ENCODE measurements around the gene CRB3.
A peak's percentile ranks its signal among the peaks of the same experiment; 100 is the strongest.
"Not testable (repeated sequence)": the region's sequence is repeated elsewhere in the genome, so short reads cannot be mapped to it uniquely, and the experiment has no call there.

The CRB3 gene, protein sequence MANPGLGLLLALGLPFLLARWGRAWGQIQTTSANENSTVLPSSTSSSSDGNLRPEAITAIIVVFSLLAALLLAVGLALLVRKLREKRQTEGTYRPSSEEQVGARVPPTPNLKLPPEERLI

DNA sequence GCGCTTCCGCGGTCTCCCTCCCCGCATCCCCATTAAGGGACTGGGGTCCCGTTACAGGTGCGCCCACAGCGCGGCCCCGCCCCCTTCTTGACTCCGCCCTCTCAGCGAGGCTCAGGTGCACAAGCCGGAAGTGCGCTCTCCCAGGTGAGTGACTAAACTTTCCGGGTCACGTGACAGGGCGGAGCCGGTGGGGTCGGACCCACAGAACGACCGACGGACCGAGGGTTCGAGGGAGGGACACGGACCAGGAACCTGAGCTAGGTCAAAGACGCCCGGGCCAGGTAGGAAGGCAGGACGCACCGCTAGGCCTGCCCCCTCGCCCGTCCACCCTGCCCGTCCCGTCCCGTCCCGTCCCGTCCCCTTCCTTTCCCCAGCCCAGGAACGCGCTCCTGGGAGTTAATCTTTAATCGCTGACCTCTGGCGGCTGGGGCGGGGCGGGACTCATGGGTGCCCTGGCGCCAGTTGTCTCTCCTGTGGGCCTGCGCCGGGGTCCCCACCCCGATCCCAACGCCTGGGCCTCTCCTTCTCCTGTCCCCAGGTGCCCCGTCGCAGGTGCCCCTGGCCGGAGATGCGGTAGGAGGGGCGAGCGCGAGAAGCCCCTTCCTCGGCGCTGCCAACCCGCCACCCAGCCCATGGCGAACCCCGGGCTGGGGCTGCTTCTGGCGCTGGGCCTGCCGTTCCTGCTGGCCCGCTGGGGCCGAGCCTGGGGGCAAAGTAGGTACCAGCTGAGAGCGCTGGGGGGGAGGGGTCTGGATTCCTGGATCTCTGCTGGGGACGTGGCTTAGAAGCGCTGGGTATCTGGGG is at the start of gene CRB3:
Gene CRB3, plus strand, starts transcription at position 202 of the 804 bp plus-strand sequence. Its CDS starts 431 bp downstream, at position 633.
- peak in 1 of 2 donors; percentile 15 for DNase-seq (ENCODE audit: low read depth in 1 of 2, low spot score in 1 of 2)

DNA sequence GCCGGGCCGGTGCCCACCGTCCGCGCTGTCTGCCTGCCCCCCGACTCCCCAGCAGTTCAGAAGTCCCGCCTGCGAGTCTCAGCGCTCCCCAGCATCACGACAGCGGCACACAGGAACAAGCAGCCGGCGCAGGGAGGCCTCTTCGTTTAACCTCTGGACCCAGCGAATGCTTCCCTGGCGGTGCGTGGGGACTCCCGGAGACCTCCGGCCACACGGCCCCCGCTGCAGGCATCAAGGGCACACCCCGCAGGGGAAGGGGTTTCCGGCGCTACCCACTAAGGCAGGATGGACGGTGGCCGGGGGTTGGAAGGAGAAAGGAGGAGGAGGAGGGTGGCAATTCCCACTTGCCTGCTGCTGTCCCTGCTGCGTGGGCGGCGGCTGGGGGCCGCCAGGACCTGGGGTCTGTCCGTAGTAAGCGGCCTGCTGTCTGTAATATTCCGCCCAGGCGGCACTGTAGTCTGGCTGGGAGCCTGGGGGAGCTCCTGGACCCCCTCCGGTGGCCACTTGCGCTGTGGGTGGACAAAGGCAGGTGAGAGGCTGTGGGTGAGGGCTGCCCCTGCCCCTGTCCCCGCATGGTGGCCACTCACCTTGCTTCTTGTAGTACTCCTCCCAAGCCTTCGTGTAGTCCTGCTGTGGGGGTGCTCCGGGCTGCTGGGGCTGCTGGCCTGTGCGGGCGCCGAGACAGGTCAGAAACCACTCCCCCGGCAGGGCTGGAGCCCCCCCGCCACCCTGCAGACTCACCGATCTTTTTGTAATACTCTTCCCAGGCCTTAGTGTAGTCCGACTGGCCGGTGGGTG is 49.1 kb upstream of the CRB3 start:
- DNase-seq (ENCODE audit: low read depth in 1 of 2, low spot score in 1 of 2): no peak

DNA sequence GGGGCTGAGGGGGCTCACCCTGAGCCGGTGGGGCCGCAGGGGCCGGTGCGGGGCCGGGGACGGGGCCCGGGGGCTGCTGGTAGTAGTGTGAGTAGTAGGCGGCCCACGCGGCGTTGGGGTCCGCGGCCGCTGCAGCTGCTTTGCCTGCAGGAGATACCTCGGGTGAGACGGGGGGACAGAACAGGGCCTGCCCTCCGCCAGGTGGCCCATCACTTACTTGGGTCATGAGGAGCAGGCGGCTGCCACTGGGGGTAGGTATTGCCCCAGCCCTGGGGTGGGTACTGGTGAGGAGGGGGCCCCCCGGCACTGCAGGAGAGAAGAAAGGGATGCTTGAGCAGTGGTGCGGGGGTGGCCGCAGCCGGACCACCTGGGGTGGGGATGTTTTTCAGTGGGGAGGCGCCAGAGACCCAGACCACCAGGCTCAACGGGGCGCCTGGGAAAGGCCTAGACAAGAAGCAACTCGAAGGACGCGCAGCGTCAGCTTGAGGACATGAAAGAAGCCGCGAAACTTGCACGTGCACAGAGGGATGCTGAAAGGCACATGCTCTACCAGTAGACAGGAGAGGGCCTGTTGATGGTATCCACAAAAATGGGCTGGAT is 48.4 kb upstream of the CRB3 start:
- DNase-seq (ENCODE audit: low read depth in 1 of 2, low spot score in 1 of 2): no peak

DNA sequence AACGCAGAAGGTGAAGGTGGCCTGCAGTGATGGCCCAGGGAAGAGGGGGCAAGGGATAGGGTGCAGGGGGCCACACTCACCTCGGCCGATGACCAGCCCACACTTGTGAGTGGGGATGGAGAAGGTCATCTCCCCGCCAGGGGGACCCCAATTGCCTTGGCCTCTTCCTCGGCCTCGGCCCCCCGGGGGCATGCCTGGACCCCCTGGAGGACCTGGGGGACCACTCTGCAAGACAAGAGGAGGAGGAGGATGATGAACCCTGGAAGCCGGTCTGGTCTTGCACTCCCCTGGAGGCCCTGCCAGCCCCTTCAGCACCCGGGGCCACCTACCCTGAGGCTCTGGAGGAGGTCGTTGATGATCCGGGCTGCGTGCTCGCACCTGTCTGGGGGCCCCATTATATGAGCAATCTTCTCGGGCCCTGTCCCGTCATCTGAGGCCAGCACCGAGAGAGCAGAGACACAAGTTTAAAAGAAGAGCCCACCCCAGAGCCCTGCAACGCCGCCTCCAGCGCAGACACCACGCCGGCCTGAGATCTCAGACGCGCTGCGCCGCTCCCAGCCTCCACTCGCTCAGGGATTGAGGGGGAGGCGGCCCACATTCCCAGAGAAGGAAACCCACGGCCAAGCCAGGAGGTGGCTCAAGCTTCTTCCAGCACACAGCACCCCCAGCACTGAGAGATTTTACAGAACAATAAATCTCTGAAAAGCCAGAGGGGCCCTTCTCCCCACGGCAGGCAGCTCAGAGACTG is 47.2 kb upstream of the CRB3 start:
- DNase-seq (ENCODE audit: low read depth in 1 of 2, low spot score in 1 of 2): no peak

DNA sequence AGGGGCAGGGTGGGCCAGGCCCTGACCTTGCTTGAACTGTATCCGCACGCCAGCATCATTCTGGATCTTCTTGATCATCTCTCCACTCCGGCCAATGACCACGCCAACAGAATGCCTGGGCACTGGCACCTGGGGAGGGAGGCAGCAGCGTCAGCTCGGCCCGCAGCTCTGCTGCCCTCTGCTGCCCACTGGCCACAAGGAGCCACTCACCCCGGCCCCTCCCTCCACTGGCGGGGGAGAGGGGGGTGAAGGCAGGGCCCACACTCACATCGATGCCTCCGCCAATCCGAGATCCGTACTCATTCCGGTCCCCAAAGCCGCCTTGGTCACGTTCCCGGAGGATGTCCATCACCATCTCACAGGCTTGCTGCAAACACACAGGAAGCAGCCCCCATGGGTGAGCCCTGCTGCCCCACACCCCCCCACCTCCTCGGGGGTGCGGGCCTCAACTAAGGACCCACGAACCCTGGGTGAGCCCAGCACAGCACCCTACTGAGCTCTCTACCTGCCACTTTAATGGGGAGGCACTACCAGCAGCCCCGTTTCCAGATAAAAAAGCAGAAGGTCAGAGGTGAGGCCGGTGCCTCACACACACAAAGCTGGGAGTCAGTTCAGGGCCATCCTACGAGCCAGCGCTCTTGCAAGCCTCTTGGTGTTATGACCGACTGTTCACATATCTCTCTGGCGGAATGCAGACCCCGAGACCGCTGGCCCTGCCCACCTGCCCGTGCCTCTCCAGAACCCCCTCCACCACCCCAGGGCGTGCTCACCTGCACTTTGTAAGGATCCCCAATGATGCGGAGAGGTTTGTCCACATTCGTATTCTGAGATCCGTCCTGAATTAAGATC is 46.1 kb upstream of the CRB3 start:
- DNase-seq (ENCODE audit: low read depth in 1 of 2, low spot score in 1 of 2): no peak

DNA sequence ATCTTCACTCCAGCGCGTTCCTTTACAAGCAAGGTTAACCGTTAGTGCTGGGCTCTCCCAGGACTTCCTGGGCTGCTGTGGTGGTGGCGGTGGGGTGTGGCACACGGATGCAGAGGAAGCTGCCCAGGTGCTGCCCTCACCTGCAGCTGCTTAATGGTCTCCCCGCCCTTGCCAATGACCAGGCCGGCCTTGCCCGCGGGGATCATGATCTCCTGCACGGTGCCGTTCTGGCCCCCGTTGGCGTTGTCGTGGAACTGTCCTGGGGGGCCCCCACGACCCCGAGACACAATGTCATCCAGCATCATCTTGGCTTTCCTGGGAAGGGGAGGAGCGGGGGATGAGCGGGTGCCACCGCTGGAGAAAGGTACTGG is 45.5 kb upstream of the CRB3 start:
- DNase-seq (ENCODE audit: low read depth in 1 of 2, low spot score in 1 of 2): no peak

DNA sequence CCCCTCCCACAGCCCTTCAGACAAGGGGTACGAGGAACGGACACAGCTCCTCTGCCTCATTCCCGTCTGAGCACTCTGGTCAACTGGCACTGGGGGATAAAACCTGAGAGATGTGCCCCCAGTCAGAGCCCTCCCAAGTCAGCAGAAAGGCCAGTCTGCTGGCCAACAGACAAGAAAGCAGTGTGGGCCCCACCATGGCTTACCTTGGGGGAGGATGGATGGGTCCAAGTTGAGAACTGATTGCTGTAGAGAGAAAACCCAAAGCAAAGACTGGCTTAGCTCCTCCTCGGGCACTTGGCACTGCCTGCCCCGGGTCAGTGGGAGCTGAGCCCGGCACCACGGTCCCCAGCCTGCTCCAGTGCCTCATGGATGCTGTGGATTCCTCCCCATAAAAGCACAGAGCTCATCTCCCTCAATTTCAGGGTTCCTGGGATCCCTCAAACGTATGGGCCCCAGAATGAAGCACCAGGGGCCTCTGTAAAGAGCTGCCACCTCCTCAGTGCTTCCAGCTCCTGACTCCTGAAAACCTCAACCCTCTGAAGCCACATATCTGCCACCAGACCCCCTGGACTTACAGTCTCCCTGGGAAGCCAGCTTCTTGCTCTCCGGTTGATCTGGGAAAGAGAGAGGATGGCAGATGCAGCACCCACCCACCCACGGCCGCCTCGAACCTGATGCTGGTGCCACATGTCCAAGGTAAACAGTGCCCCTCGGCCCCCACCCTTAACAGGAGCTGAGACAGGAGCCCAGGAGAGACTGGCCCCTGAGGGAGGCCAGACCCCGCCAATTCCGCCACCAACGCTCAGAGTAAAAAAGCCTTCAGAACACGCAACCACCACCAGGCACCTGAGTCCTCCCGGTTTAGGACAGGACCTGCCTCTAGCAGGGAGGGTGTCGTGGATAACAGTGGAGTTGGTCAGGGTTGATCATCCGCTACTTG is 42.7 kb upstream of the CRB3 start:
- DNase-seq (ENCODE audit: low read depth in 1 of 2, low spot score in 1 of 2): no peak

DNA sequence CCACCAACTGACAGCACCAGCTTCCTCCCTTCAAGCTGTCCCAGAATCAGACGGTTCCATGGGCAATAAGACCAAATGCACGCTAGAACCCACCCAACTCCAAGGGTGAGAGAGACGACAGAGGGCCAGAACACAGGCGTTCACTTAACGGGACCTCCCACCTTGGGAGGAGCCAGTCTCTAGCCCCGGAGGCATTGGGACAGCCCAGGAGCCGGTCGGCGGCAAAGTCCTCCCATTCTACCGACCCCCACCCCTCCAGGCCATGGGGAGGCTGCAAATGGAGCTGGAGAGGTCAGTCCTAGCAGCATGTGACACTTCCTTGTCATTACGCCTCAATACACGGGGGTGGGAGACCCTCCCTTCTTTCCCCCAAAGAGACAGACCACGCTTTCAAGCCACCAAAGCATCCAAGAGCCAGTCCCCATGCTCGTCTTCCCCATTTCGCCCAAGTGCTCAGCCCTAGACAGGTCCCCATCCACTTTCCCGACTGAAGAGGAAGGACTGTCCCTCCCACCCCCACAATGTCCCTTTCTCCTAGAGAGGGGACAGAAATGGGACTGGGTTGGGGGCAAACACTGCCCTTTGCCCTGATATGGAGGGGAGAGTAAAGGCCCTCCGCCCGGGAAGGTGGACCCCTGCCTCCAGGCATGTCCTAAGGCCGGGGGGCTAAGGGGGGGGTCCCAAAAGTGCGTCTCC is 40.4 kb upstream of the CRB3 start:
- no peak for DNase-seq (ENCODE audit: low read depth in 1 of 2, low spot score in 1 of 2)

DNA sequence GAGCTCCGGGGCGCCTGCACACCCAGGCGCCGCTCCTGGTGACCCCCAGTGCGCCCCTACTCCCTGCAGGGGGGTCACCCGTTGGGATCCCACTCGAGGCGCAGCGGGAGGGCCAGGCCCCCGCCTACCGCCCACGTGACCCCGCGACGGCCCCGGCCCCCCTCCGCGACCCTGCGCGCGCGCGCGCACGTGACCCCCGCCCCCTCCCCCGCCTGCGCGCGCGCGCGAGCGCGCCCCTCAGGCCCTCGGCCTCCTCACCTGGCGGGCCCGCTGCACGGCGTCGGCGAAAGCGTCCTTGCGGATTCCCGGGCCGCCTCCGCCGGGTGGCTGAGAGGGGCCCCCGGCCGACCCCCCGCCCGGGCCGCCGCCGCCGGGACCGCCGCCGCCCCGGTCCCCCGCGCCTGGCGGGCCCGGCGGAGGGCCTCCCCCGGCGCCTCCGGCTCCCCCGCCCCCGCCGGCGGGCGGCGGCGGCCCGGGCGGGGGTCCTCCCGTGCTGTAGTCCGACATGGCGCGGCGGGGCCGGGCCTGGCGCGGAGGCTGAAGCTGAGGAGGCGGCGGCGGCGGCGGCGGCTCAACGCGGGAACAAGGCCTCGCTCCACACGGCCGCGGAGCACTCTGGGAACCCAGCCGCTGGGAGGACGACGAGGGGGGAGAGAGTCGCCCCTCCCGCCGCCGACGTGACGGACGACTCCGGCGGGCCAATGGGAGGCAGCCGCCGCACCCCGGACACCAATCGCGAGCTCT is 39.7 kb upstream of the CRB3 start, which contains the start of gene KHSRP:
Gene KHSRP, minus strand, starts transcription at position 617 of the 744 bp plus-strand sequence. Its CDS starts 110 bp downstream, at position 507.
- DNase-seq (ENCODE audit: low read depth in 1 of 2, low spot score in 1 of 2): peak in 1 of 2 donors; percentile 38

DNA sequence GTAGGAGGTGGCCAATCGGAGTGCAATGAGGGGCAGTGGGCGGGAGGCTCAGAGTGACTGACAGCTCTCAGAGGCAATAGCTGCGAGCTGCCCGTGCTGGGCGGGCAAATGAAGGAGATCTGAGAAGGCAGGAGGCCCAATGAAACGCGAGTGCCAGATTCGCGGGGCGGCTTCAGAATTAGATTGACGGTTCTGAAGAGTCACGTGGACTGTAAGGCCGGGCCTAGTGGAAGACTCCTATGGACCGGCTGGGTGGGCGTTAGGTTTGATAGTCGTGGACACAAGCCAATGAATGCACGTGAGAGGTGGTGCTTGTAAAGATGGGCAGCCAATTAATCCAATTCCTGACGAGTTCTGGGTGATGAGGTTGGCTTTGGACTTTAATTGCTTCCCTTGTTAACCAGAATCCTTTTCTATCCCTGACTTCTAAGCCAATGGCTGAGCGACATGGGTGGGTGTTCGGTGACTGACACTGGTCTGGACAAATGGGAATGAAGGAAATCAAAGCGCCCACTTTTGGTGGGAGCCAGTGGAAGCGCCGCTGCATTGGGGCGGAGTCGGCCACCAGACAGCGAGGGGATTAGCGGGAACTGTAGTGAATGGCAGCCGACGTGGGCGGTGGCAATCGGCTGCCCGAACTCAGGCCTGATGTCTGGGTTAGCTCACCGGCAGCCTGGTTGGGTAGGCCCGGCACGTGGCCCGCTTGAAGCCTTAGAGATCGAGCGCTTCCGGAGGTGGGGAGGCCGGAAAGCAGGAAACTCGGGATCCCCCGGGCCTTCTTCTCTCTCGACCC is 38.9 kb upstream of the CRB3 start:
- peak; percentile 95 to 98 for DNase-seq (ENCODE audit: low read depth in 1 of 2, low spot score in 1 of 2)

DNA sequence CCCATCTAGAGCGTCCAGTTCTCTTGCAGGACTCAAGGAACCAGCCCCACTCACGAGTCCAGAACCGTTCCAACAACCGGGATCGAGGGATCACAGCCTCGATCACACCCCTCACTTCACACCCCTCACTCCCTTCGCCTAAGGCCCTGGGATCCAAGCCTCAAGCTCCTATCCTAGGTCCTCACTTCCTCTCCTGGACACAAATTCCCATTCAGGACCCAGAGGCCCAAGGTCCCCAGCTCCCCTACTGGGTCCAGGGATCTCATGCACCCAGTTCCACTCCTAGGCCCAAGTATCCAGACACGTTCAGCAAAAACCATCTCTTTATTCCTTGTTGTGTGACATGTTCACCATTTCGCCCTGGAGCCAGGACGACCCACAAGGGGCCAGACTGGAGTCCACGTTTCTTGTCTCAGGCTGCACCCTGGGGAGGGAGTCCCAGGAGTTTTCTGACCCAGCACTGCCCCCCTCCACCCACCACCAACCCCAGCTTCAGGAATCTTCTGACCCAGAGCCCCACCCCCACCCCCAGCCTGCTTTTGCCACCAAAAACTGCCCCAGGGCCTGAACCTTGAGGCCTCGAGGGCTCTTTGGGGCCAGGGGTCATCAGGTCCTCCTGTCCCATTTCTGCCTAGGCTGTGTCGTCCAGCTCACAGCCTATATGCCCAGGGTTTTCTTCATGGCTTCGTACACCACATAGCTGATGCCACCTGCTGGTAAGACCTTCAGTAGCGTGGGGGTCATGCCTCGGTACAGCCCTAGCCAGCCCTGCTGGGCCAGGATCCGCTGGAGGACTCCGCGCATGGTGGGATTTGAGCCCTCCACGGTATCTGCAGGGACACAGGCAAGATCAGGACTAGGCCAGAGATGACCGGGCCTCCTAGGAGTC is 38.1 kb upstream of the CRB3 start:
- DNase-seq (ENCODE audit: low read depth in 1 of 2, low spot score in 1 of 2): no peak

DNA sequence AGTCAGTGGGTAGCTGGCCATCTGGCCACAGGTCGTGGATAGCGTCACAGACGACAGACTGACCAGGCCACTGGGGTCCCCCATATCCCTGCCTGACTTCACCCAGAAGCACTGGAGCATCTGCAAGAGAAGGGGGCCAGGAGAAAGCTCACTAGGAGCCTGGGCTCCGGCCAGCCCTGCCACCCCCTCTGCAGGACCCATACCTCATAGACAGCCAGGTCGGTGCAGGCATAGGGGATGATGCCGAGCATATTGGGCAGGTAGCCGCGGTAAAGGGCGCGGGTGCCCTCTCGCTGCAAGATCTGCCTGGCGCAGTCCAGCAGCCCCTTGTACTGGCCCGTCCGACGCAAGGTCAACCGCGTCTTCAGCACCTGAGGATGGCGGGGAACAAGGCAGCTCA is 36.9 kb upstream of the CRB3 start:
- no peak for DNase-seq (ENCODE audit: low read depth in 1 of 2, low spot score in 1 of 2)

DNA sequence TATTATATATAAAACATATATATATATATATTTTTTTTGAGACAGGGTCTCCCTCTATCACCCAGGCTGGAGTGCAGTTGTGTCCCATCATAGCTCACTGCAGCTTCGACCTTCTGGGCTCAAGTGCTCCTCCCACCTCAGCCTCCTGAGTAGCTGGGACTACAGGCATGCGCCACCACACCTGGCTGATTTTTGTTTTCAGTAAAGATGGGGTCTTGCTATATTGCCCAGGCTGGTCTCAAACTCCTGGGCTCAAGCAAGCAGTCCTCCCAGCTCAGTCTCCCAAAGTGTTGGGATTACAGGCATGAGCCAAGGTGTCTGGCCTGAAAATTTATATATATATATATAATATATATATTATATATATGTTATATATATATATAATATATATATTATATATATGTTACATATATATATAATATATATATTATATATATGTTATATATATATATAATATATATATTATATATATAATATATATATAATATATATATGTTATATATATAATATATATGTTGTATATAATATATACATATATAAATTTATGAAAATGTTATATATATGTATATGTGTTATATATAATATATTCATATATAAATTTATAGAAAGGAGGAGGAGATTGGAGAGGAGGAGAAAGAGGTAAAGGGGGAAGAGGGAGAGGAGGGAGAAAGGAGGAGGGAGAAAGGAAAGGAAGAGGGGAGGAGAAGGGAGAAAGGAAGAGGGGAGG is 35.2 kb upstream of the CRB3 start:
- not testable (repeated sequence) for DNase-seq (ENCODE audit: low read depth in 1 of 2, low spot score in 1 of 2)

DNA sequence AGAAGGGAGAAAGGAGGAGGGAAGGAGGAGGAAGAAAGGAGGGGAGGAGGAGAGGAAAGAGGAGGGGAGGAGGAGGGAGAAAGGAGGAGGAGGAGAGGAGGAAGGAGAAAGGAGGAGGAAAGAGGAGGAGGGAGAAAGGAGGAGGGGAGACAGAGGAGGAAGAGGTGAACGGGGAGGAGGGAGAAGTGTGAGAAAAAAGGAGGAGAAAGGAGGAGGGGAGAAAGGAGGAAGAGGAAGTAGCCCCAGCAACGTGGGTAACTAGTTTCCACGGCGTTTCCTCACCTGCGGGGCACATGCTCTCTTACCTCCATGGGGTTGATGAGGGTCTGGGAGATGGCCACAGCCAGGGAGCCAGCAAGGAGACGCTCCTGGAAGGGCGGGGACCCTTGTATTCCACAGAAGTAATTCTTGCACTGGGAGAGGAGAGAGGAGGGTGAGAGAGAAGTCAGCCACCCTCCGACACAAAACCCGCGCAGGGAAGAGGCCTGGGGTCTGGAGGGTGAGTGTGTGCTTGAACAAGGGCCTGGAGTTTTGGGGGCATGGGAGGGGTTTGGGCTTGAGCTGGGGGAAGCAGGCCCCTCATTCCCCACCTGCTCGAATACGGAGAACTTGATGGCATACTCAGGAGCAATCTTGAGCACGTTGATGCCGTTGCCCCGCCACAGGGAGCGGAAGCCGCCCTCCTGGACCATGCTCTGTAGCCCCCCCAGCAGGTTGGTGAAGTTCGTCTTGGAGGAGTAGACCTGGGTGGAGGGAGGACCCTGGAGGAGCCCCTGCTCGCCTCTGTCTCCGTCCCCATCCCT is 34.5 kb upstream of the CRB3 start:
- DNase-seq (ENCODE audit: low read depth in 1 of 2, low spot score in 1 of 2): no peak
